ENCODE results near the gene OR5D16. TPM values are rescaled to one million over a fixed set of nuclear protein-coding genes. Genes with fewer than 3 reads are reported as not detected.

OR5D16 gene
- not detected for total RNA-seq
- long read RNA-seq, donor 1 = 0 reads
- long read RNA-seq, donor 2 = 0 reads

- no peaks in the 10 kb centered on the region for H3K4me1 ChIP-seq (ENCODE audit: low read depth)
- no peak for ATAC-seq
- DNase-seq = no peak
- intact Hi-C loops (cut with DNase I, micrococcal nuclease) = no loop called here
- peaks cover 6% of the 10 kb centered on the region for H3K9me3 ChIP-seq
- TF ChIP-seq, protein P1, sequence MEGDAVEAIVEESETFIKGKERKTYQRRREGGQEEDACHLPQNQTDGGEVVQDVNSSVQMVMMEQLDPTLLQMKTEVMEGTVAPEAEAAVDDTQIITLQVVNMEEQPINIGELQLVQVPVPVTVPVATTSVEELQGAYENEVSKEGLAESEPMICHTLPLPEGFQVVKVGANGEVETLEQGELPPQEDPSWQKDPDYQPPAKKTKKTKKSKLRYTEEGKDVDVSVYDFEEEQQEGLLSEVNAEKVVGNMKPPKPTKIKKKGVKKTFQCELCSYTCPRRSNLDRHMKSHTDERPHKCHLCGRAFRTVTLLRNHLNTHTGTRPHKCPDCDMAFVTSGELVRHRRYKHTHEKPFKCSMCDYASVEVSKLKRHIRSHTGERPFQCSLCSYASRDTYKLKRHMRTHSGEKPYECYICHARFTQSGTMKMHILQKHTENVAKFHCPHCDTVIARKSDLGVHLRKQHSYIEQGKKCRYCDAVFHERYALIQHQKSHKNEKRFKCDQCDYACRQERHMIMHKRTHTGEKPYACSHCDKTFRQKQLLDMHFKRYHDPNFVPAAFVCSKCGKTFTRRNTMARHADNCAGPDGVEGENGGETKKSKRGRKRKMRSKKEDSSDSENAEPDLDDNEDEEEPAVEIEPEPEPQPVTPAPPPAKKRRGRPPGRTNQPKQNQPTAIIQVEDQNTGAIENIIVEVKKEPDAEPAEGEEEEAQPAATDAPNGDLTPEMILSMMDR (IDR thresholded peaks at IDR 0.05) = no peak
- H3K4me3 ChIP-seq = no peak within 1 kb of the TSS
- H3K36me3 ChIP-seq (ENCODE audit: low read depth) = no peaks in the 10 kb centered on the region
Observed at GRCh38 chr11:55838452-55838851, at the start of gene OR5D16. OR5D16 (plus strand) TSS chr11:55838752; CDS start chr11:55838752, 0 bp downstream.

- no peak overlapping the region for H3K4me3 ChIP-seq
- H3K9me3 ChIP-seq = peaks cover 18% of the 10 kb centered on the region
- TF ChIP-seq, protein P1 (IDR thresholded peaks at IDR 0.05) = no peak
- H3K36me3 ChIP-seq (ENCODE audit: low read depth) = no peaks in the 10 kb centered on the region
- no peaks in the 10 kb centered on the region for H3K4me1 ChIP-seq (ENCODE audit: low read depth)
- no peak for ATAC-seq
- DNase-seq = no peak
- intact Hi-C loops (cut with DNase I, micrococcal nuclease) = no loop called here
Observed at GRCh38 chr11:55791606-55792005, 46.9 kb upstream of the OR5D16 start.

DNA sequence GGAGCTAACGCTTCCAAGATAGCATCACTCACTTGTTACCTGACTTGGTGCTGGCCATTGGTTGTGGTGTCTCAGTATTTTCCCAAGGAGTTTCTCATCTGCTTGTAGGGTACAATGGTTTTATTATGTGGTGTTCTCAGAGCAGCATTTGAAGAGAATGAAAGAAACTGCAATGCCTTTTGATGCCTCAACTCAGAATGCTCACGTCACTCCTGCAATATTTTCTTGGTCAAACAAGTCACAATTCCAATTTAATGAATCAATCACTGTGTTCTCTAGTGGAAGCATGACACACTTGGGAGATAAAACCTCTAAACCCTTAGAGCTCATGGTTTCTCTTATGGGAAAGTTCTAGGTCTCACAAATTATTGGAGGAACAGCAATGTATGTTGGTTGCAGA, 45.2 kb upstream of the OR5D16 start:
- DNase-seq = no peak
- H3K4me1 ChIP-seq (ENCODE audit: low read depth) = no peaks in the 10 kb centered on the region
- intact Hi-C loops (cut with DNase I, micrococcal nuclease) = no loop called here
- peaks cover 20% of the 10 kb centered on the region for H3K9me3 ChIP-seq
- TF ChIP-seq, protein P1 (IDR thresholded peaks at IDR 0.05) = no peak
- no peak overlapping the region for H3K4me3 ChIP-seq
- ATAC-seq = no peak
- no peaks in the 10 kb centered on the region for H3K36me3 ChIP-seq (ENCODE audit: low read depth)

DNA sequence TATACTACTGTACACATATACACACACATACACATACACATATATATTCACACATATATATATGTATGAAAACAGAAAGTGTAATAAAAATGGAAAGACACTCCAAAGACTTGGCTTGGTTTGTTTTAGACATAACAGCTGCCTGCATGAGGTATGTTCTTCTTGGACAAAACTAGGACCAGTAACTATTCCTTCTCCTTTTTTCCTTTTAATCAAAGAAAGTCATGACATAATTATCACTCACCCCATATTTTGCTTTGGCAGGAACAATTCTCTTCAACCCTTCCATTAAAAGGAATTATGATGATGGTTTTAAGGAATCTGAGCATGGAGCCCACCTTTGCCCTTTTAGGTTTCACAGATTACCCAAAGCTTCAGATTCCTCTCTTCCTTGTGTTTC, 43.3 kb upstream of the OR5D16 start, which contains the start of gene OR5D14:
TSS of gene OR5D14 (plus strand) at position 301 of the 400 bp plus-strand sequence. CDS start at position 301, 0 bp downstream.
- H3K4me3 ChIP-seq = no peak within 1 kb of the TSS
- H3K9me3 ChIP-seq = peaks cover 33% of the 10 kb centered on the region
- ATAC-seq (no peak), DNase-seq (no peak)
- TF ChIP-seq, protein P1 (IDR thresholded peaks at IDR 0.05) = no peak
- no peaks in the 10 kb centered on the region for H3K36me3 ChIP-seq (ENCODE audit: low read depth)
- intact Hi-C loops (cut with DNase I, micrococcal nuclease) = no loop called here
- H3K4me1 ChIP-seq (ENCODE audit: low read depth) = no peaks in the 10 kb centered on the region

- Histone ChIP-seq H3K4me3 (no peak overlapping the region), H3K9me3 (peaks cover 42% of the 10 kb centered on the region), H3K36me3 (ENCODE audit: low read depth) (no peaks in the 10 kb centered on the region), H3K4me1 (ENCODE audit: low read depth) (no peaks in the 10 kb centered on the region)
- no peak for DNase-seq
- intact Hi-C loops (cut with DNase I, micrococcal nuclease) = no loop called here
- no peak for ATAC-seq
- TF ChIP-seq, protein P1 (IDR thresholded peaks at IDR 0.05) = no peak
Observed at GRCh38 chr11:55806248-55806647, 32.3 kb upstream of the OR5D16 start.

DNA sequence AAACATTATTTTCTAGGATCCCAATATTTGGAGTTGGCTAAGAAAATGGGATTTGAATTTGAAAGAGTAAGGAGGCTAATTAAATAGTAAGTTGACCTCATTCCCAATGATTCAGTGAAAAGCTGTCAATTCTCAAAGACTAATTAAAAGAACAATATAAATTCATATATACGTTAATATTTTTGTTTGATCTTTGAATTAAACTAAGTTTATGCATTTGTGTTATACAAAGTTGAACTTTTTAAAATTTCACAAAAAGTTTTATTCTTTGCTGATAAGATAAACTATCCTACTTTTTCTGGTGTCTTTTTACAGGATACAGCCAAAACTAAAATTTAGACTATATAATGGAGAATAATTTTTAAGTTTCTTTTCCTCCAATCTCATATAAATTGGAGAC, 27.5 kb upstream of the OR5D16 start, which contains the start of gene OR5L1:
TSS of gene OR5L1 (plus strand) at position 301 of the 400 bp plus-strand sequence. CDS start 100 bp downstream, outside the sequence.
- Histone ChIP-seq H3K4me3 (no peak within 1 kb of the TSS), H3K36me3 (ENCODE audit: low read depth) (no peaks in the 10 kb centered on the region), H3K9me3 (peaks cover 19% of the 10 kb centered on the region), H3K4me1 (ENCODE audit: low read depth) (no peaks in the 10 kb centered on the region)
- TF ChIP-seq, protein P1 (IDR thresholded peaks at IDR 0.05) = no peak
- no peak for DNase-seq
- intact Hi-C loops (cut with DNase I, micrococcal nuclease) = no loop called here
- no peak for ATAC-seq
